Subcutaneous adipose tissue (tissue), 4 donors: ENCODE results near the gene NME3. TPM values are rescaled to one million over a fixed set of nuclear protein-coding genes. Genes with fewer than 3 reads are reported as not detected.

Source experiments
- total RNA-seq, 4 donors: library from RNA; depleted of rRNA; stranded (reverse); fragments of >200 nt; gene quantifications; one replicate each; pipeline ENCODE4 v1.1.0, GENCODE V29; 2016
- TF ChIP-seq, protein P1 (sequence below): fragments of 450-650 bp; IDR thresholded peaks from one replicate; pipeline ENCODE4 v1.5.1; 2016; ENCODE audit warnings: low read depth, mild to moderate bottlenecking, control low read depth, antibody characterized with exemption, moderate library complexity

NME3 gene
- total RNA-seq, 4 donors from 2014 or later: 34.1 to 102 (median 62.8) TPM

DNA sequence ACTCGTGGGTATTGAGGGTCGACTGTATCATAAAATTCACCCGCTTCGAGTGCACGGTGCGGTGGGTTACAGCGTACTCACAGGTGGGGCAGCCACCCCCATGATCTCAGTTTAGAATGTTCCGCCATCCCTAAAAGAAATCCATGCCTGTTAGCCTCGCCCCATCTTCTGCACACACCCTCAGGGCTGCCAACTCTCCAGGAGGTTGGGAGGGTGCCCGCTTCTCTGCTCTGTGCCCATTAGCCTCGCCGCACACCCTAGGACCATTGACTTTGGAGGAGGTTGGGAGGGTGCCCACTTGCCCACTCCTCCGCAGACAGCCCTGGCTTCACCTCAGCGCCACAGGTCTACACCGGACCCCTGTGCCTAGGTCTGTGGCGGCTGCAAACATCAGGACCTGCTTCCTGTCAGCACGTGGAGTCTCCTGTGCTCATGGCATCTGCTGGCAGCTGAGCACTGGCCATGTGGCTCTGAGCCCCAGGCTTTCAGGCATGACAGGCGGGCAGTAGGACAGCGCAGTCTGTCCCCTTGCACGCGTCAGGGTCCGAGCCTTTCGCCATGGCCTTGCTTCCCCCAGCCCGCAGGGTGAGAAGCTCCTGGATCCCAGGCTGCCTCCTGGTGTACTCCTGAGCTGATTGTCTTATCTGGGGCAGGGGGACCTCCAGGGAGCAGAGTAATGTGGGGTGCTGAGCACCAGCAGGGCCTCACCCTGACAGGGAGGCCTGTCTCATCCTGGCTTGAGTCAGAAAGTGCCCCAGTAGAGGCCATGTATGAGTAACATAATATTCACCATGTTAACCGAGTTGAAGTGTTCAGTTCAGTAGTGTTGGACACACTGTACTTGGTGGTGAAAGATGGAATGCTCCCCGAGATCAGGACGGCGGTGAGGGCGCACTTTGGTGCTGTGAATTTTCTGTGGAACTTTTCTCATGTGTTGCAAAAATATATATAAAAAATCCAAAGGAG is 21.9 kb downstream of the NME3 start:
- TF ChIP-seq, protein P1, sequence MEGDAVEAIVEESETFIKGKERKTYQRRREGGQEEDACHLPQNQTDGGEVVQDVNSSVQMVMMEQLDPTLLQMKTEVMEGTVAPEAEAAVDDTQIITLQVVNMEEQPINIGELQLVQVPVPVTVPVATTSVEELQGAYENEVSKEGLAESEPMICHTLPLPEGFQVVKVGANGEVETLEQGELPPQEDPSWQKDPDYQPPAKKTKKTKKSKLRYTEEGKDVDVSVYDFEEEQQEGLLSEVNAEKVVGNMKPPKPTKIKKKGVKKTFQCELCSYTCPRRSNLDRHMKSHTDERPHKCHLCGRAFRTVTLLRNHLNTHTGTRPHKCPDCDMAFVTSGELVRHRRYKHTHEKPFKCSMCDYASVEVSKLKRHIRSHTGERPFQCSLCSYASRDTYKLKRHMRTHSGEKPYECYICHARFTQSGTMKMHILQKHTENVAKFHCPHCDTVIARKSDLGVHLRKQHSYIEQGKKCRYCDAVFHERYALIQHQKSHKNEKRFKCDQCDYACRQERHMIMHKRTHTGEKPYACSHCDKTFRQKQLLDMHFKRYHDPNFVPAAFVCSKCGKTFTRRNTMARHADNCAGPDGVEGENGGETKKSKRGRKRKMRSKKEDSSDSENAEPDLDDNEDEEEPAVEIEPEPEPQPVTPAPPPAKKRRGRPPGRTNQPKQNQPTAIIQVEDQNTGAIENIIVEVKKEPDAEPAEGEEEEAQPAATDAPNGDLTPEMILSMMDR: no peak

DNA sequence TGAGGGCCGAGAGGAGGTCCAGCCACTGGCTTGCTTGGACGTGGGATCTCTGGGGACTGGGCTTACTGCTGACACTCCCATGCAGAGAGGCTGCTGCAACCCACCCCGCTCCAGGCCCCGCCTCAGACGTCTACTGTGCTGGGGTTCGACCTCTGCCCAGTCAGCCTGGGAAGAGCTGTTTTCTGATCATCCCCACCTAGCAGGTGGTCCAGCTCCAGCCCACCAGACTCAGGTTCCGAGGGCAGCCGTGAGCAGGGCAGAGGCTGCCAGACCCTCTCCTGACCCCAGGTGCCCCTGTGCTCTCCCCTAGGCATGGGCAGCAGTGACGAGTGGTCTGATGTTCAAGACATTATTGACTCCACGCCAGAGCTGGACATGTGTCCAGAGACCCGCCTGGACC is 23.4 kb downstream of the NME3 start:
- TF ChIP-seq, protein P1: no peak

DNA sequence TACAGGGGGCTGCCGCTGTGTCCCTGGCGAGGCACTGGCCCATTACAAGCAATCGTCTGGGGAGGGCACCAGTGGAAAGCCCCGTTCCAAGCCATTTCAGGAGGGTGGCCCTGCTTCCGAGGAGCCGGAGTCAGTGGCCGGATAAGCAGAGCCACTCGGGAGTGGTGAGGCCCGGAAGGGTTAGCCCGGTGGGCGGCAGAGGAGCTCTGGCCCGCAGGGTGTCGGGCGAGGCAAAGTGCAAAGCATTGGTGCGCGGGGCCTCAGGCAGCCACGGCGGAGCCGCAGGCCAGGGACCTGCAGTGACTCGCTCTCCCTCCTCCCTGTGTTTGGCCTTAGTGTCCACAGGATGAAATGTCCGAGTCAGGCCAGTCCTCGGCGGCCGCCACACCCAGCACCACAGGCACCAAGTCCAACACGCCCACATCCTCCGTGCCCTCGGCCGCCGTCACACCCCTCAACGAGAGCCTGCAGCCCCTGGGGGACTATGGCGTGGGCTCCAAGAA is 24.6 kb downstream of the NME3 start:
- TF ChIP-seq, protein P1: no peak

DNA sequence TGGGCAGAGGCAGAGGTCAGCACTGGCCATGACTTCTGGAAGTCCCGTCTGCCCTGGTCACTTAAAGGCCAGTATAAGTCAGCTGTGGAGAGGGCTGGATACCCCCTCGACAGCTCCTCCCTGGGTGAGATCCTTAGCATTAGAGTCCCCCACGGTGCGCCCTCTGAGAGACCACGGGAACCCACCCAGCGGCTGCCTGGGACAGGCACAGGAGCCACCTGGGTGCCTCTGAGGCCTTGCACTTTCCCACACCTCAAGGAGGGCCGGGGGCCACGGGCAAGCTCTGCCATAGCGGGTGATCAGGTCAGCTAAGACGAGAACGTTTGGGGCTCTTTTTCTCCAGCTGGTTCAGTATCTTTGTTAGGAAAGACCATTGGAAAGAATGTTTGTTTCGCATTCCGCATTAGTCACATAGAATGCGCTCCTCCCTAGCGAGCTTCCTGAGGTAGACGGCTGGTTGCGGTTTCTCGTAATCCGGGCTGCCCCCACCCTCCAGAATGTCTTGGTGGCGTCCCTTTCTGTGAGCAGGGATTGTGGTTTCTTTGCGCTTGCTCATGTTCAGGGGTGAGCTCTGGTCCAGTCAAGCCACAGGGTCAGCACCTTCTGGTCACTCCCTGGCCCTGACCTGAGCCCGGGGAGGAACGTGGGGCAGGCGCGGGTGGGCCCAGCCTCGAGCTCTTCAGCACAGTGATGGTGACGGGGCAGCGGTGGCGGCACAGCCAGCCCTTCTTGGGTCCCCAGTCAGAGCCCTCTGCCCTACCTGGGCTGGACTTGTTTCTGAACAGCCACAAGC is 25.2 kb downstream of the NME3 start:
- TF ChIP-seq, protein P1: no peak

DNA sequence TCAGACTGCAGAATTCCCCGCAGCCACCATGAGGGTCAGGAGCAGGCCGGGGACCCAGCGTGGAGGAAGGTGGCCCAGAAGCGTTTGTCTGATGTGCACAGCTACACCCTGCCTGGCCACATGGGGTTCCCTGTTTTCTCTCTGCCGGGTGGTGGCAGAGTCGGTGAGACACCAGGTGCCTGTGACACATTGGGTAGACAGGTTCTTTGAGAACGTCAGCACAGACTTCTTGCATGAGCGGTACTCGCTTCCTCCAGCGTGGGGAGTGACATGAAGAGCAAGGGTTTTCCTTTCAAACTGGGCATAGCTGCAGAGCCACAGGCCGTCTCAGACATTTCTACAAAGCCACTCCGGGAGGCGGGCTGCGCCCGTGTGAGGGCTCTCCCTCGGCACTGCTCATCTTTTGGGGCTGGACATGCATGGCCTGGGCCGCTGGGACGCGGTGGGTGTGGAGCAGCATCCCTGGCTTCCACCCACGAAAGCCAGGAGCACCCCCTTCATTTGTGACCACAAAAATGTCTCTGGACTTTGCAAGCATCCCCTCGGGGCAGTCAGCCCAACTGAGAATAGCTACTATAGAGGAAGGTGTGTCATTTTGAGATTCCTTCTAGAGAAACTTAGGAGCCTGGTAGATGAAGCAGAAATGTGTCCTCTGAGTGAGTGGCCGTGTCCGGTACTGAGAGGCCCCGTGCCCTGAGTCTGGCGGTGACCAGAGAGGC is 26.0 kb downstream of the NME3 start:
- TF ChIP-seq, protein P1: no peak

DNA sequence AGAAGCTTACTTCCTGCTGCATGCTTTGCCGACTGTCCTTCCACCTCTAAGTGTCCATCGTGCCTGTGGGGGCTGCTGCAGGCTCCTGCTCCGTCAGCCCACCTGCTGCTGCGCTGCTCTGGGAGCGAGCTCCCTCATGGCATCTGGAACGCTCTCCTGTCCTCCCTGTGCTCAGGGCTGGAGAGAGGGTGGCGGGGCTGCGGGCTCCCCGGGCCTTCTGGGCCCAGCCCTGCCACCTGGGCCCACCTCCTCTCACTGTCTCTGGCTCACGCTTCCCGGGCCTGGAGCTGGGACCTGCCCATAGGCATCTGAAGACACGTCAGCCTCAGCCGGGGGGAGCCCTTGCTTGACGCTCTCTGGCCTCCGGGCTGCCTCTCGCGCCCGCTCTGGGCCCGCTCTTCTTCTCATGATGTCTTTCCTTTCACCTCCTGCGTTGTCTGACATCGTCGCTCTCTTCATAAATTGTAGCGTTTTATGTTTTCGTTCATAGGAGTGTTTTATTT is 27.0 kb downstream of the NME3 start:
- TF ChIP-seq, protein P1: no peak
